ENCODE data around the gene CCDC68.

DNA sequence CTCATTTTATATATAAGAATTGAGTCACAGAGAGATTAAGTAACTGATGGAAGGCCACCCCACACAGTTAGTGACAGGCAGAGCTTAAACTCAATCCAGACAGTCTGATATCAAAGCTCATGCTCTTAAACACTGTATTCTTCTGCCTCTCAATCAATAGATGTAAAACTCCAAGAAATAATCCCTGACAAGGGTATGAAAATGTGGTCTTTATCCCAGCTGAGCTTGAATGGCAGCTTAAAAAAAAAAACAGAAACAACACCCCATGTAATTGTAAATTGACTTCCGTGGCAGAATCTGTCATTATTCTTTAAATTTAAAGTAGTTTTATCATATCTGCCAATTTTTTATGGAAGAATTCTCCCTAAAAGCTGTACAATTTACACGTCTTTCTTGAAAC, 70.9 kb downstream of the CCDC68 start:
- TF ChIP-seq, protein P1, sequence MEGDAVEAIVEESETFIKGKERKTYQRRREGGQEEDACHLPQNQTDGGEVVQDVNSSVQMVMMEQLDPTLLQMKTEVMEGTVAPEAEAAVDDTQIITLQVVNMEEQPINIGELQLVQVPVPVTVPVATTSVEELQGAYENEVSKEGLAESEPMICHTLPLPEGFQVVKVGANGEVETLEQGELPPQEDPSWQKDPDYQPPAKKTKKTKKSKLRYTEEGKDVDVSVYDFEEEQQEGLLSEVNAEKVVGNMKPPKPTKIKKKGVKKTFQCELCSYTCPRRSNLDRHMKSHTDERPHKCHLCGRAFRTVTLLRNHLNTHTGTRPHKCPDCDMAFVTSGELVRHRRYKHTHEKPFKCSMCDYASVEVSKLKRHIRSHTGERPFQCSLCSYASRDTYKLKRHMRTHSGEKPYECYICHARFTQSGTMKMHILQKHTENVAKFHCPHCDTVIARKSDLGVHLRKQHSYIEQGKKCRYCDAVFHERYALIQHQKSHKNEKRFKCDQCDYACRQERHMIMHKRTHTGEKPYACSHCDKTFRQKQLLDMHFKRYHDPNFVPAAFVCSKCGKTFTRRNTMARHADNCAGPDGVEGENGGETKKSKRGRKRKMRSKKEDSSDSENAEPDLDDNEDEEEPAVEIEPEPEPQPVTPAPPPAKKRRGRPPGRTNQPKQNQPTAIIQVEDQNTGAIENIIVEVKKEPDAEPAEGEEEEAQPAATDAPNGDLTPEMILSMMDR (IDR thresholded peaks at IDR 0.05; ENCODE audit: control extremely low read depth in 1 of 3, insufficient read depth in 1 of 3, low read depth in 1 of 3, low read length in 3 of 3), result no peak
- TF ChIP-seq KDM4A (IDR thresholded peaks at IDR 0.05; ENCODE audit: low read depth, low read length, severe bottlenecking), result no peak

All from H1 (cell line).